ENCODE data around the gene PAQR7.
"Not testable (repeated sequence)": the region's sequence is repeated elsewhere in the genome, so short reads cannot be mapped to it uniquely, and the experiment has no call there.

DNA sequence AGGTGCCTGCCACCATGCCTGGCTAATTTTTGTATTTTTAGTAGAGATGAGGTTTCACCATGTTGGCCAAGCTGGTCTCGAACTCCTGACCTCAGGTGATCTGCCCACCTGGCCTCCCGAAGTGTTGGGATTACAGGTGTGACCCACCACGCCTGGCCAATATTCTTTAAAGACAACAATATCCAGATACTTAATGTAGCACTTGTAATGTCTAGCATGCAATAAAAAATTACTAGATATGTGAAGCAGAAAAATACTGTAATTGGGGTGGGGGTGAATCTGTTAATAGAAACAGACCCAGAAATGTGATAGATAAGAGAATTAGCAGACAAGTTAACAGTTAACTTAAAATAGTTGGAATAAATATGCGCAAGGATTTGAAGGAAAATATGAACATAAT is 35.7 kb downstream of the PAQR7 start:
- TF ChIP-seq EZH2phosphoT487 (IDR thresholded peaks at IDR 0.05; ENCODE audit: low read depth): not testable (repeated sequence)
- TF ChIP-seq, protein P1, sequence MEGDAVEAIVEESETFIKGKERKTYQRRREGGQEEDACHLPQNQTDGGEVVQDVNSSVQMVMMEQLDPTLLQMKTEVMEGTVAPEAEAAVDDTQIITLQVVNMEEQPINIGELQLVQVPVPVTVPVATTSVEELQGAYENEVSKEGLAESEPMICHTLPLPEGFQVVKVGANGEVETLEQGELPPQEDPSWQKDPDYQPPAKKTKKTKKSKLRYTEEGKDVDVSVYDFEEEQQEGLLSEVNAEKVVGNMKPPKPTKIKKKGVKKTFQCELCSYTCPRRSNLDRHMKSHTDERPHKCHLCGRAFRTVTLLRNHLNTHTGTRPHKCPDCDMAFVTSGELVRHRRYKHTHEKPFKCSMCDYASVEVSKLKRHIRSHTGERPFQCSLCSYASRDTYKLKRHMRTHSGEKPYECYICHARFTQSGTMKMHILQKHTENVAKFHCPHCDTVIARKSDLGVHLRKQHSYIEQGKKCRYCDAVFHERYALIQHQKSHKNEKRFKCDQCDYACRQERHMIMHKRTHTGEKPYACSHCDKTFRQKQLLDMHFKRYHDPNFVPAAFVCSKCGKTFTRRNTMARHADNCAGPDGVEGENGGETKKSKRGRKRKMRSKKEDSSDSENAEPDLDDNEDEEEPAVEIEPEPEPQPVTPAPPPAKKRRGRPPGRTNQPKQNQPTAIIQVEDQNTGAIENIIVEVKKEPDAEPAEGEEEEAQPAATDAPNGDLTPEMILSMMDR (IDR thresholded peaks at IDR 0.05; ENCODE audit: low read depth, low read length): not testable (repeated sequence)
